B cell (primary cell): ENCODE data around the gene SERPINA10. TPM values are rescaled to one million over a fixed set of nuclear protein-coding genes. Genes with fewer than 3 reads are reported as not detected.

ENCODE experiments used
- ATAC-seq: fragments of 200-7000 bp; cut with Tn5 transposase; one replicate; pipeline ENCODE4 v1.10.0; 2021; ENCODE audit warnings: low read depth, mild to moderate bottlenecking, moderate number of reproducible peaks, moderate library complexity
- CTCF ChIA-PET: fragments of 350-600 bp; sonication (Branson Sonifier 250); formaldehyde crosslinking; loops from one replicate; lab custom pipeline; 2021; ENCODE audit warnings: antibody characterized with exemption, inconsistent platforms; lab: Charles Lee
- POLR2A ChIA-PET: fragments of 350-600 bp; sonication (Branson Sonifier 250); formaldehyde crosslinking; loops from one replicate; lab custom pipeline; 2021; ENCODE audit warnings: antibody characterized with exemption; lab: Charles Lee
- DNase-seq: peaks from one replicate; pipeline ENCODE4 v3.0.0; 2013
- H2AFZ ChIP-seq: 2 replicates; pipeline ENCODE4 v1.6.1; 2012; ENCODE audit warnings: mild to moderate bottlenecking, low read depth, low read length; ENCODE audit not compliant: insufficient read depth, poor library complexity, severe bottlenecking
- H3K27ac ChIP-seq, 2 donors: 1 replicate in 1 of 2; 2 replicates in 1 of 2; pipeline ENCODE4 v1.5.1; 2012 to 2013; ENCODE audit warnings: low read length in 2 of 2, mild to moderate bottlenecking in 2 of 2, moderate library complexity in 1 of 2
- H3K27me3 ChIP-seq, 4 experiments: fragments of 200-600 bp in 1 of 4; sonication (generic) in 1 of 4; replicated peaks in 1 of 4; 1 replicate in 2 of 4; 2 replicates in 2 of 4; pipeline versions ENCODE4 v1.6.1 to v1.7.0; 2013 to 2016; ENCODE audit warnings: low read length in 3 of 4, mild to moderate bottlenecking in 2 of 4, mixed read lengths in 1 of 4, moderate library complexity in 1 of 4; ENCODE audit not compliant: insufficient read depth in 4 of 4, control insufficient read depth in 3 of 4; ENCODE audit errors: control extremely low read depth in 1 of 4
- H3K36me3 ChIP-seq, 2 experiments: replicated peaks in 1 of 2; 1 replicate in 1 of 2; 2 replicates in 1 of 2; pipeline versions ENCODE4 v1.6.1 to v1.7.1; 2013; ENCODE audit warnings: low read length in 1 of 2; ENCODE audit not compliant: insufficient read depth in 2 of 2, control insufficient read depth in 1 of 2; ENCODE audit errors: control extremely low read depth in 1 of 2, extremely low read depth in 1 of 2
- H3K4me1 ChIP-seq, 2 donors: fragments of 200-600 bp in 1 of 2; sonication (generic) in 1 of 2; 1 replicate in 1 of 2; 2 replicates in 1 of 2; pipeline versions ENCODE4 v1.5.1 to v1.6.1; 2013 to 2017; ENCODE audit warnings: low read length in 2 of 2; ENCODE audit not compliant: control insufficient read depth in 2 of 2, insufficient read depth in 2 of 2
- H3K4me2 ChIP-seq: replicated peaks from 2 replicates; pipeline ENCODE3; 2012; ENCODE audit warnings: mild to moderate bottlenecking, low read depth, low read length; ENCODE audit not compliant: poor library complexity, severe bottlenecking
- H3K4me3 ChIP-seq, 5 experiments: fragments of 200-600 bp in 1 of 5; sonication (generic) in 1 of 5; 1 replicate in 3 of 5; 2 replicates in 2 of 5; pipeline versions ENCODE4 v1.5.1 to v1.7.0; 2011 to 2016; ENCODE audit warnings: low read length in 4 of 5, mild to moderate bottlenecking in 4 of 5, low read depth in 2 of 5, control low read depth in 1 of 5, moderate library complexity in 1 of 5; ENCODE audit not compliant: insufficient read depth in 1 of 5; ENCODE audit errors: control extremely low read depth in 1 of 5, extremely low read depth in 1 of 5
- H3K79me2 ChIP-seq: fragments of 200-600 bp; sonication (generic); one replicate; pipeline ENCODE4 v1.6.0; 2016; ENCODE audit warnings: low read length; ENCODE audit not compliant: control insufficient read depth, insufficient read depth
- H3K9ac ChIP-seq: fragments of 200-600 bp; sonication (generic); 2 replicates; pipeline ENCODE4 v1.6.1; 2017; ENCODE audit warnings: mild to moderate bottlenecking, low read length, moderate library complexity
- H3K9me3 ChIP-seq, 3 donors: one replicate each; pipeline versions ENCODE4 v1.6.1 to v1.7.1; 2013; ENCODE audit warnings: low read length in 2 of 3; ENCODE audit not compliant: control insufficient read depth in 2 of 3, insufficient read depth in 1 of 3; ENCODE audit errors: control extremely low read depth in 1 of 3
- H4K20me1 ChIP-seq: 2 replicates; pipeline ENCODE4 v1.6.0; 2012; ENCODE audit warnings: mild to moderate bottlenecking, low read length; ENCODE audit not compliant: insufficient read depth, control insufficient read depth, poor library complexity, severe bottlenecking
- H3K27ac Mint-ChIP-seq: one replicate; pipeline ENCODE4 v1.8.0; 2021; ENCODE audit warnings: mixed read lengths
- H3K27me3 Mint-ChIP-seq: one replicate; pipeline ENCODE4 v1.8.0; 2021; ENCODE audit warnings: mixed read lengths
- H3K4me1 Mint-ChIP-seq: one replicate; pipeline ENCODE4 v1.8.0; 2021; ENCODE audit warnings: mixed read lengths
- H3K4me3 Mint-ChIP-seq: one replicate; pipeline ENCODE4 v1.8.0; 2021; ENCODE audit warnings: mixed read lengths
- H3K9me3 Mint-ChIP-seq: one replicate; pipeline ENCODE4 v1.8.0; 2022; ENCODE audit warnings: mixed read lengths; ENCODE audit not compliant: insufficient read depth
- CTCF ChIP-seq: fragments of 200-600 bp; IDR thresholded peaks from one replicate; pipeline ENCODE4 v1.8.0; 2022; ENCODE audit warnings: antibody characterized with exemption, mild to moderate bottlenecking
- EZH2 ChIP-seq: IDR thresholded peaks from 2 replicates; pipeline ENCODE4 v1.6.1; 2012; ENCODE audit warnings: borderline replicate concordance, low read depth, mild to moderate bottlenecking, moderate library complexity, low read length; ENCODE audit not compliant: insufficient read depth, poor library complexity, severe bottlenecking
- WGBS: methylation state at CpG from one replicate; pipeline ENCODE4 v1.1.5; 2013; ENCODE audit warnings: missing lambda C conversion rate; ENCODE audit not compliant: insufficient coverage; 5-methylcytosine and 5-hydroxymethylcytosine counted together
- intact Hi-C: fragments of 100-400 bp; cut with micrococcal nuclease; formaldehyde crosslinking; loops from one replicate; pipeline ENCODE4 v1.10.0; 2022
- polyA plus RNA-seq: library from polyadenylated mRNA; depleted of rRNA; stranded (reverse); fragments of >200 nt; gene quantifications from 2 replicates; pipeline ENCODE4 v1.2.3, GENCODE V29; 2012
- total RNA-seq, 2 donors: library from RNA; stranded (reverse); fragments of 120-200 nt in 1 of 2; gene quantifications; 1 replicate in 1 of 2; 2 replicates in 1 of 2; pipeline versions ENCODE4 v1.2.3 to v1.2.4, GENCODE V29; 2013 to 2022

Gene SERPINA10
- total and polyA plus RNA-seq, 2 donors (not counting 1 experiment from before 2014, with no cell fraction given), result not detected

GRCh38 chr14:94330857-94331256, 37.8 kb upstream of the SERPINA10 start:
- ATAC-seq, result no peak
- no peaks in the 10 kb centered on the region for H4K20me1 ChIP-seq
- CTCF ChIA-PET, result no interaction called here

GRCh38 chr14:94330432-94330831, 37.4 kb upstream of the SERPINA10 start:
- Histone ChIP-seq H3K36me3 (no peaks in the 10 kb centered on the region), H3K4me1 (no peaks in the 10 kb centered on the region), H3K4me2 (no peak overlapping the region), H3K9ac (no peak overlapping the region), H3K4me3 (no peak overlapping the region), H4K20me1 (no peaks in the 10 kb centered on the region), H3K27ac (no peak overlapping the region), H3K9me3 (peaks cover 0 to 9% (median 0%) of the 10 kb centered on the region in 3 donors), H3K27me3 (no peaks in the 10 kb centered on the region), H3K79me2 (no peaks in the 10 kb centered on the region), H2AFZ (no peak overlapping the region)
- Mint-ChIP-seq H3K4me3 (no peak overlapping the region), H3K4me1 (no peaks in the 10 kb centered on the region), H3K27ac (no peak overlapping the region), H3K27me3 (peaks cover 3% of the 10 kb centered on the region), H3K9me3 (peaks cover 2% of the 10 kb centered on the region)
- CTCF ChIA-PET, result no interaction called here
- TF ChIP-seq CTCF (no peak), EZH2 (no peak)
- POLR2A ChIA-PET, result no interaction called here
- ATAC-seq (no peak), DNase-seq (no peak)
- whole genome bisulfite sequencing, result 79% methylated on average over 3 of the region's 3 CpGs
- intact Hi-C loops, result no loop called here

More at GRCh38 chr14:94330857-94331256, 37.8 kb upstream of the SERPINA10 start:
- TF ChIP-seq EZH2 (no peak), CTCF (no peak)
- Mint-ChIP-seq H3K27ac (no peak overlapping the region), H3K9me3 (peaks cover 2% of the 10 kb centered on the region), H3K4me1 (no peaks in the 10 kb centered on the region), H3K4me3 (no peak overlapping the region), H3K27me3 (peaks cover 3% of the 10 kb centered on the region)
- Histone ChIP-seq H3K4me2 (no peak overlapping the region), H3K27ac (no peak overlapping the region), H3K9ac (no peak overlapping the region), H3K4me3 (no peak overlapping the region), H3K36me3 (no peaks in the 10 kb centered on the region), H3K79me2 (no peaks in the 10 kb centered on the region), H2AFZ (no peak overlapping the region), H3K27me3 (no peaks in the 10 kb centered on the region), H3K9me3 (peaks cover 0 to 9% (median 0%) of the 10 kb centered on the region in 3 donors), H3K4me1 (no peaks in the 10 kb centered on the region)
- intact Hi-C loops, result no loop called here
- no peak for DNase-seq
- POLR2A ChIA-PET, result no interaction called here
- WGBS, result 100% methylated on average over 2 of the region's 2 CpGs
